ENCODE results near the gene ZFP69.

The ZFP69 gene

GRCh38 chr1:40476924-40477677, at the start of gene ZFP69:
Gene ZFP69 (plus strand): TSS chr1:40477290. CDS start chr1:40479362, 2,072 bp downstream.
- Histone ChIP-seq H3K4me3 (ENCODE audit: low read length) (peak within 1 kb of the TSS; percentile 93), H3K36me3 (ENCODE audit: control insufficient read depth, insufficient read depth, low read length) (no peaks in the 10 kb centered on the region), H3K27me3 (ENCODE audit: control insufficient read depth, insufficient read depth, low read length) (no peaks in the 10 kb centered on the region), H3K9ac (ENCODE audit: low read length) (peak within 1 kb of the TSS; percentile 79), H3K4me1 (ENCODE audit: control insufficient read depth, insufficient read depth, low read length) (peaks cover 3% of the 10 kb centered on the region), H3K27ac (ENCODE audit: low read depth, low read length) (peak within 1 kb of the TSS; percentile 27)

- Histone ChIP-seq H3K36me3 (ENCODE audit: control insufficient read depth, insufficient read depth, low read length) (no peaks in the 10 kb centered on the region), H3K9ac (ENCODE audit: low read length) (no peak overlapping the region), H3K27ac (ENCODE audit: low read depth, low read length) (no peak overlapping the region), H3K27me3 (ENCODE audit: control insufficient read depth, insufficient read depth, low read length) (no peaks in the 10 kb centered on the region), H3K4me3 (ENCODE audit: low read length) (no peak overlapping the region), H3K4me1 (ENCODE audit: control insufficient read depth, insufficient read depth, low read length) (no peaks in the 10 kb centered on the region)
Measured at GRCh38 chr1:40431385-40431784, 45.7 kb upstream of the ZFP69 start.

- H3K9ac ChIP-seq (ENCODE audit: low read length), result no peak overlapping the region
- H3K4me3 ChIP-seq (ENCODE audit: low read length), result no peak overlapping the region
- no peak overlapping the region for H3K27ac ChIP-seq (ENCODE audit: low read depth, low read length)
Measured at GRCh38 chr1:40432644-40433390, 44.3 kb upstream of the ZFP69 start.

GRCh38 chr1:40435471-40435870, 41.6 kb upstream of the ZFP69 start:
- H3K4me1 ChIP-seq (ENCODE audit: control insufficient read depth, insufficient read depth, low read length), result no peaks in the 10 kb centered on the region
- H3K27me3 ChIP-seq (ENCODE audit: control insufficient read depth, insufficient read depth, low read length), result no peaks in the 10 kb centered on the region
- H3K9ac ChIP-seq (ENCODE audit: low read length), result no peak overlapping the region
- no peaks in the 10 kb centered on the region for H3K36me3 ChIP-seq (ENCODE audit: control insufficient read depth, insufficient read depth, low read length)
- no peak overlapping the region for H3K27ac ChIP-seq (ENCODE audit: low read depth, low read length)
- no peak overlapping the region for H3K4me3 ChIP-seq (ENCODE audit: low read length)

More at GRCh38 chr1:40432644-40433390, 44.3 kb upstream of the ZFP69 start:
- no peaks in the 10 kb centered on the region for H3K27me3 ChIP-seq (ENCODE audit: control insufficient read depth, insufficient read depth, low read length)
- H3K4me1 ChIP-seq (ENCODE audit: control insufficient read depth, insufficient read depth, low read length), result no peaks in the 10 kb centered on the region
- H3K36me3 ChIP-seq (ENCODE audit: control insufficient read depth, insufficient read depth, low read length), result no peaks in the 10 kb centered on the region

GRCh38 chr1:40435876-40436275, 41.2 kb upstream of the ZFP69 start:
- Histone ChIP-seq H3K27me3 (ENCODE audit: control insufficient read depth, insufficient read depth, low read length) (no peaks in the 10 kb centered on the region), H3K9ac (ENCODE audit: low read length) (no peak overlapping the region), H3K4me1 (ENCODE audit: control insufficient read depth, insufficient read depth, low read length) (no peaks in the 10 kb centered on the region), H3K4me3 (ENCODE audit: low read length) (no peak overlapping the region), H3K27ac (ENCODE audit: low read depth, low read length) (no peak overlapping the region), H3K36me3 (ENCODE audit: control insufficient read depth, insufficient read depth, low read length) (no peaks in the 10 kb centered on the region)

GRCh38 chr1:40438391-40439015, 38.6 kb upstream of the ZFP69 start:
- no peak overlapping the region for H3K27ac ChIP-seq (ENCODE audit: low read depth, low read length)
- no peak overlapping the region for H3K9ac ChIP-seq (ENCODE audit: low read length)
- no peak overlapping the region for H3K4me3 ChIP-seq (ENCODE audit: low read length)
- no peaks in the 10 kb centered on the region for H3K36me3 ChIP-seq (ENCODE audit: control insufficient read depth, insufficient read depth, low read length)
- H3K4me1 ChIP-seq (ENCODE audit: control insufficient read depth, insufficient read depth, low read length), result no peaks in the 10 kb centered on the region
- no peaks in the 10 kb centered on the region for H3K27me3 ChIP-seq (ENCODE audit: control insufficient read depth, insufficient read depth, low read length)

GRCh38 chr1:40439247-40439646, 37.8 kb upstream of the ZFP69 start:
- Histone ChIP-seq H3K4me3 (ENCODE audit: low read length) (no peak overlapping the region), H3K9ac (ENCODE audit: low read length) (no peak overlapping the region), H3K4me1 (ENCODE audit: control insufficient read depth, insufficient read depth, low read length) (no peaks in the 10 kb centered on the region), H3K27me3 (ENCODE audit: control insufficient read depth, insufficient read depth, low read length) (no peaks in the 10 kb centered on the region), H3K27ac (ENCODE audit: low read depth, low read length) (no peak overlapping the region), H3K36me3 (ENCODE audit: control insufficient read depth, insufficient read depth, low read length) (no peaks in the 10 kb centered on the region)

- peak within 1 kb of the TSS; percentile 80 for H3K4me3 ChIP-seq (ENCODE audit: low read length)
- peak within 1 kb of the TSS; percentile 22 for H3K9ac ChIP-seq (ENCODE audit: low read length)
- H3K4me1 ChIP-seq (ENCODE audit: control insufficient read depth, insufficient read depth, low read length), result no peaks in the 10 kb centered on the region
- no peaks in the 10 kb centered on the region for H3K27me3 ChIP-seq (ENCODE audit: control insufficient read depth, insufficient read depth, low read length)
- peak within 1 kb of the TSS; percentile 74 for H3K27ac ChIP-seq (ENCODE audit: low read depth, low read length)
- peaks cover 2% of the 10 kb centered on the region for H3K36me3 ChIP-seq (ENCODE audit: control insufficient read depth, insufficient read depth, low read length)
Measured at GRCh38 chr1:40449684-40450494, 27.2 kb upstream of the ZFP69 start, which contains the start of gene ZFP69B. Gene ZFP69B (plus strand): TSS chr1:40450476. CDS start chr1:40450962, 486 bp downstream.

GRCh38 chr1:40450495-40451237, 26.4 kb upstream of the ZFP69 start:
- H3K4me1 ChIP-seq (ENCODE audit: control insufficient read depth, insufficient read depth, low read length), result no peaks in the 10 kb centered on the region
- peak overlapping the region; percentile 22 for H3K9ac ChIP-seq (ENCODE audit: low read length)
- no peaks in the 10 kb centered on the region for H3K27me3 ChIP-seq (ENCODE audit: control insufficient read depth, insufficient read depth, low read length)
- peak overlapping the region; percentile 74 for H3K27ac ChIP-seq (ENCODE audit: low read depth, low read length)
- peaks cover 2% of the 10 kb centered on the region for H3K36me3 ChIP-seq (ENCODE audit: control insufficient read depth, insufficient read depth, low read length)
- H3K4me3 ChIP-seq (ENCODE audit: low read length), result peak overlapping the region; percentile 80

- peaks cover 2% of the 10 kb centered on the region for H3K36me3 ChIP-seq (ENCODE audit: control insufficient read depth, insufficient read depth, low read length)
- no peak overlapping the region for H3K9ac ChIP-seq (ENCODE audit: low read length)
- H3K27ac ChIP-seq (ENCODE audit: low read depth, low read length), result no peak overlapping the region
- H3K4me1 ChIP-seq (ENCODE audit: control insufficient read depth, insufficient read depth, low read length), result no peaks in the 10 kb centered on the region
- H3K4me3 ChIP-seq (ENCODE audit: low read length), result peak overlapping the region; percentile 80
- H3K27me3 ChIP-seq (ENCODE audit: control insufficient read depth, insufficient read depth, low read length), result no peaks in the 10 kb centered on the region
Measured at GRCh38 chr1:40451238-40451585, 25.9 kb upstream of the ZFP69 start.

GRCh38 chr1:40454873-40455272, 22.2 kb upstream of the ZFP69 start:
- Histone ChIP-seq H3K27ac (ENCODE audit: low read depth, low read length) (no peak overlapping the region), H3K4me1 (ENCODE audit: control insufficient read depth, insufficient read depth, low read length) (no peaks in the 10 kb centered on the region), H3K27me3 (ENCODE audit: control insufficient read depth, insufficient read depth, low read length) (no peaks in the 10 kb centered on the region), H3K36me3 (ENCODE audit: control insufficient read depth, insufficient read depth, low read length) (peaks cover 9% of the 10 kb centered on the region), H3K9ac (ENCODE audit: low read length) (no peak overlapping the region), H3K4me3 (ENCODE audit: low read length) (no peak overlapping the region)
